A673 (cell line): ENCODE results near the gene SLCO3A1. TPM values are rescaled to one million over a fixed set of nuclear protein-coding genes. Genes with fewer than 3 reads are reported as not detected.

Experiments
- BruUV-seq: library from RNA; stranded (reverse); fragments of 400-500 nt; replicated peaks from 2 replicates; lab custom pipeline; 2021; lab: Mats Ljungman, UMichigan
- CTCF ChIA-PET: fragments of 300-600 bp; sonication (Branson Sonifier 250); formaldehyde crosslinking; loops from one replicate; lab custom pipeline; 2022; ENCODE audit warnings: antibody characterized with exemption; lab: Charles Lee
- POLR2A ChIA-PET: fragments of 300-600 bp; sonication (Branson Sonifier 250); formaldehyde crosslinking; loops from one replicate; lab custom pipeline; 2022; ENCODE audit warnings: antibody characterized with exemption; ENCODE audit not compliant: low non-redundant PET; lab: Charles Lee
- DNase-seq: peaks from one replicate; pipeline ENCODE4 v3.0.0-alpha.2; 2015; ENCODE audit warnings: low spot score
- H3K27ac ChIP-seq: fragments of 200-600 bp; sonication (generic); 2 replicates; pipeline ENCODE4 v1.5.1; 2016; ENCODE audit warnings: mixed run types, low read depth, mild to moderate bottlenecking, mixed read lengths, antibody characterized with exemption, low read length; ENCODE audit not compliant: poor library complexity, severe bottlenecking
- H3K27me3 ChIP-seq: fragments of 200-600 bp; sonication (generic); replicated peaks from 2 replicates; pipeline ENCODE4 v1.6.1; 2017; ENCODE audit warnings: mixed run types, low read depth, mild to moderate bottlenecking, mixed read lengths, antibody characterized with exemption, low read length; ENCODE audit not compliant: insufficient read depth, poor library complexity
- H3K36me3 ChIP-seq: fragments of 200-600 bp; sonication (generic); 2 replicates; pipeline ENCODE4 v1.6.1; 2016; ENCODE audit warnings: mixed run types, mild to moderate bottlenecking, mixed read lengths, antibody characterized with exemption, low read length; ENCODE audit not compliant: insufficient read depth, poor library complexity, severe bottlenecking
- H3K4me1 ChIP-seq: fragments of 200-600 bp; sonication (generic); 2 replicates; pipeline ENCODE4 v1.6.1; 2017; ENCODE audit warnings: mixed run types, mild to moderate bottlenecking, mixed read lengths, antibody characterized with exemption, low read length; ENCODE audit not compliant: insufficient read depth, poor library complexity, severe bottlenecking
- H3K4me3 ChIP-seq: fragments of 200-600 bp; sonication (generic); 2 replicates; pipeline ENCODE4 v1.5.1; 2016; ENCODE audit warnings: low read depth, mixed run types, mild to moderate bottlenecking, mixed read lengths, low read length; ENCODE audit not compliant: poor library complexity, severe bottlenecking
- H3K9me3 ChIP-seq: fragments of 200-600 bp; sonication (generic); 2 replicates; pipeline ENCODE4 v1.6.1; 2016; ENCODE audit warnings: mixed run types, low read depth, mild to moderate bottlenecking, mixed read lengths, antibody characterized with exemption, low read length; ENCODE audit not compliant: poor library complexity, severe bottlenecking
- EZH2 ChIP-seq: fragments of 200-600 bp; sonication (generic); IDR thresholded peaks from 2 replicates; pipeline ENCODE4 v1.6.1; 2017; ENCODE audit warnings: borderline replicate concordance, low read depth, mild to moderate bottlenecking, mixed read lengths, antibody characterized with exemption, low read length; ENCODE audit not compliant: poor library complexity, severe bottlenecking
- intact Hi-C: fragments of 100-400 bp; cut with micrococcal nuclease; formaldehyde crosslinking; loops from one replicate; pipeline ENCODE4 v1.10.0; 2022; ENCODE audit not compliant: unreplicated experiment
- total RNA-seq: library from RNA; stranded (reverse); gene quantifications from 2 replicates; pipeline ENCODE4 v1.2.3, GENCODE V29; 2021
- TF ChIP-seq, protein P1 (sequence below): fragments of 300-800, 200-600 bp; sonication (generic); conservative IDR thresholded peaks from 2 replicates; pipeline ENCODE4 v1.5.1; 2017; ENCODE audit warnings: low read depth, mild to moderate bottlenecking, antibody characterized with exemption, low read length, moderate library complexity, mixed read lengths

Gene SLCO3A1
- total RNA-seq, 1 experiment from 2014 or later: 16.6 TPM

DNA sequence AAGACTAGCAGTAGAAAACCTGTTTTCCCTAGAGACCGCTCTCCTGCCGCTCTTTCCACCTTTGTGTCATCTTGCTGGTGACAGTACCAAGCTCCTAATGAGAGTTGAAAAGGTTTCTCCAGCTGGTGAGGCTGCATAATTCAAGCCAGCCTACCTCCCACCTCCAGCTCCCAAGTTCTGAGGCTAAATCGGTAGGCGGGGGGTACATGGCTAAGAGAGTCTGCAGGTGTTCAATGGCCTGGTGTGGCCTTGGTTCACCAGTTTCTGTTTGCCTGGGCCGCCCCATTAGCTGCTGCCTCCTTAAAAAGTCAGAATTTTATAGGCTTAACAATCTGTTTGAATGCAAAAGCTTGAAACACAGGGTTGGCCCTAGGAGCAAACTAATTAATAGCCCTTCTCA is 262.8 kb downstream of the SLCO3A1 start:
- intact Hi-C loops: no loop called here
- ChIA-PET CTCF (no interaction called here), POLR2A (no interaction called here)
- no peak for TF ChIP-seq EZH2
- TF ChIP-seq, protein P1, sequence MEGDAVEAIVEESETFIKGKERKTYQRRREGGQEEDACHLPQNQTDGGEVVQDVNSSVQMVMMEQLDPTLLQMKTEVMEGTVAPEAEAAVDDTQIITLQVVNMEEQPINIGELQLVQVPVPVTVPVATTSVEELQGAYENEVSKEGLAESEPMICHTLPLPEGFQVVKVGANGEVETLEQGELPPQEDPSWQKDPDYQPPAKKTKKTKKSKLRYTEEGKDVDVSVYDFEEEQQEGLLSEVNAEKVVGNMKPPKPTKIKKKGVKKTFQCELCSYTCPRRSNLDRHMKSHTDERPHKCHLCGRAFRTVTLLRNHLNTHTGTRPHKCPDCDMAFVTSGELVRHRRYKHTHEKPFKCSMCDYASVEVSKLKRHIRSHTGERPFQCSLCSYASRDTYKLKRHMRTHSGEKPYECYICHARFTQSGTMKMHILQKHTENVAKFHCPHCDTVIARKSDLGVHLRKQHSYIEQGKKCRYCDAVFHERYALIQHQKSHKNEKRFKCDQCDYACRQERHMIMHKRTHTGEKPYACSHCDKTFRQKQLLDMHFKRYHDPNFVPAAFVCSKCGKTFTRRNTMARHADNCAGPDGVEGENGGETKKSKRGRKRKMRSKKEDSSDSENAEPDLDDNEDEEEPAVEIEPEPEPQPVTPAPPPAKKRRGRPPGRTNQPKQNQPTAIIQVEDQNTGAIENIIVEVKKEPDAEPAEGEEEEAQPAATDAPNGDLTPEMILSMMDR: no peak
- BruUV-seq: no TSS peak
- Histone ChIP-seq H3K9me3 (no peaks in the 10 kb centered on the region), H3K4me3 (no peak overlapping the region), H3K27me3 (no peaks in the 10 kb centered on the region), H3K36me3 (no peaks in the 10 kb centered on the region), H3K27ac (no peak overlapping the region), H3K4me1 (no peaks in the 10 kb centered on the region)
- DNase-seq: no peak

DNA sequence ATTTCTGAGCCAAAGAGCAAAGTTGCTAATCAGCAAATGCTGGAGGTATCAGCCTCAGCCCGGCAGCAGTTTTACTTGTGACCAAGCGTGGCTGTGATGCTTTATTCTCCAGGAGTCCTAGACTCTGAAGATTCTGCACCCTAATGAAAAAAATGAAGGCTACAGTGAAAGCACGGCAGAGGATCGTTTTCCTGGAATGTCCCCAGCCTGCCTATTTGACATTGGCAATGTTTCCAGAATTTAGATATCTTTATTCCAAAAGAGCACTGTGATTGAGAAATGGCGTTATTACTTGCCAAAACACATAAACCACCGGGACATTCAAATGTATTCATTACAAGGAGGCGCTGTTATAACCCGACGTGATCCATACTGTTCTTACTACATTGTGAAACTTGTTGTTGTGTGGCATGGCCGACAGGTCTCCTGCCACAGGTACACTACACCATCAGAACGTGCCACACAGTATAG is 263.8 kb downstream of the SLCO3A1 start:
- H3K27me3 ChIP-seq: no peaks in the 10 kb centered on the region
- H3K4me3 ChIP-seq: no peak overlapping the region
- H3K27ac ChIP-seq: no peak overlapping the region
- POLR2A ChIA-PET: no interaction called here
- no peaks in the 10 kb centered on the region for H3K36me3 ChIP-seq
- no peaks in the 10 kb centered on the region for H3K4me1 ChIP-seq
- TF ChIP-seq, protein P1: no peak
- no peak for TF ChIP-seq EZH2
- no peaks in the 10 kb centered on the region for H3K9me3 ChIP-seq
- CTCF ChIA-PET: no interaction called here
- intact Hi-C loops: no loop called here
- no TSS peak for BruUV-seq
- no peak for DNase-seq

DNA sequence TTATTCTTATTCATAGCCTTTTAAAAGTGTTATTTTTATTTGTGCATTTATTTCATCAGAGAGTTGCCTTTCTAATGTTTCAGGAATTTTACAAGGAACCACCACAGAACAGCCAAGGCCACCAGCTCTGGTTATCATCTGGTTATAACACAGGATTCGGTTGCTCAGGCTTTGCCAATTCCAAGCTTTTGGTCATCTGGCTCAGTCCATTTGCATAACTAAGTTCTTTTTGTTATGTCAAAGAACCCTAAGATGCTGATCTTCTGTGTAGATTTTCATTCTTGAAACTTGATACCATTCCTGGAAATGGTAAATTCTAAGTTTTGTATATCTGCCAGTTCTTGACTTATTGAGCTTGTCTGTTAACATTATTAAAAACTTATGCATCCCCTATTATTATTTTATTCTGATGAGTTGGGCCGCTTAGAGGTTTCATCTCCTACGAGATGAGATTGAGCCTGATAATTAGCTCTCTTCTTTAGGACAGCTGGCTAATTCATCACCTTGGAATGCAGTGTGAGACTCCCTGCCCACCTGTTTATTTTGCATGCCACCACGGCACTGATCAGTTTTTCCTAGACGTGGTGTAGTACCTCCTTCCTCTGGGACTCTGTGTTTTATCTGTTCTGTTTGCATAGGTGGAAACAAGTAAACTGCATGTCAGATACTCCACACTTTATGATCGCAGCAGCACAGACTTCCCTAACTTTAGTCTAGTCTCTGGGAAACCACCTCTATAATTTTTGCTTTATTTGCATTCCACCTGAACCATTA is 264.8 kb downstream of the SLCO3A1 start:
- no peak for DNase-seq
- no peaks in the 10 kb centered on the region for H3K4me1 ChIP-seq
- ChIA-PET POLR2A (no interaction called here), CTCF (no interaction called here)
- no peaks in the 10 kb centered on the region for H3K9me3 ChIP-seq
- BruUV-seq: no TSS peak
- intact Hi-C loops: no loop called here
- H3K27ac ChIP-seq: no peak overlapping the region
- TF ChIP-seq, protein P1: no peak
- no peak for TF ChIP-seq EZH2
- no peaks in the 10 kb centered on the region for H3K36me3 ChIP-seq
- H3K27me3 ChIP-seq: no peaks in the 10 kb centered on the region
- H3K4me3 ChIP-seq: no peak overlapping the region
